HK-2 (cell line): ENCODE data around the gene GNB1L.

Source experiments
- DNase-seq: peaks from one replicate; pipeline ENCODE4 v3.0.0-alpha.2; 2018; ENCODE audit not compliant: unreplicated experiment

GNB1L gene

DNA sequence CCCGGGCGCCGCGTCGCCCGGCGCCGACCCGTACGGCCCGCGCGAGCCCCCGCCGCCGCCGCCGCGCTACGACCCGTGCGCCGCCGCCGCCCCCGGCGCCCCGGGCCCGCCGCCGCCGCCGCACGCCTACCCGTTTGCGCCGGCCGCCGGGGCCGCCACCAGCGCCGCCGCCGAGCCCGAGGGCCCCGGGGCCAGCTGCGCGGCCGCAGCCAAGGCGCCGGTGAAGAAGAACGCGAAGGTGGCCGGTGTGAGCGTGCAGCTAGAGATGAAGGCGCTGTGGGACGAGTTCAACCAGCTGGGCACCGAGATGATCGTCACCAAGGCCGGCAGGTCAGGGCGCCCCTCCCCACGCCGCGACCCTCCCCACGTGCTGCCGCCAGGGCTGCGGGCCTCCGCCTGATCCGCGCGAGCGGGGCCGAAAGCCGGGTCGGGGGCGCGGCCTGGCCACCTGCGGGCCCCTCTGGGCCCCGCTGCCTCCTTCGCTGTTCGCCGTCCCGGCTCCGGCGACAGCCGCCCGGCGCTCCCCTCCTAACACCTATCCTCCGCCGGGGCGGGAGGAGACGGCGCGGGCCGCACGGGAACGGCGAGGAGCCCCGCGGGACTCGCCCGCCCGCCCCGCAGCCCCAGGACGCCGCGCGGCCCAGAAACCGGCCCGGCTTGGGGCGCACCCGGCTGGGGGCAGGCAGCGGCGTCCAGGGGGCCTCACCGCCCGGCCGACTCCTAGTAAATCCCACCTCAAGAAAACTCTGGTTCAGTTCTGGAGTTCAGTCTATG, 93.5 kb downstream of the GNB1L start:
- no peak for DNase-seq

DNA sequence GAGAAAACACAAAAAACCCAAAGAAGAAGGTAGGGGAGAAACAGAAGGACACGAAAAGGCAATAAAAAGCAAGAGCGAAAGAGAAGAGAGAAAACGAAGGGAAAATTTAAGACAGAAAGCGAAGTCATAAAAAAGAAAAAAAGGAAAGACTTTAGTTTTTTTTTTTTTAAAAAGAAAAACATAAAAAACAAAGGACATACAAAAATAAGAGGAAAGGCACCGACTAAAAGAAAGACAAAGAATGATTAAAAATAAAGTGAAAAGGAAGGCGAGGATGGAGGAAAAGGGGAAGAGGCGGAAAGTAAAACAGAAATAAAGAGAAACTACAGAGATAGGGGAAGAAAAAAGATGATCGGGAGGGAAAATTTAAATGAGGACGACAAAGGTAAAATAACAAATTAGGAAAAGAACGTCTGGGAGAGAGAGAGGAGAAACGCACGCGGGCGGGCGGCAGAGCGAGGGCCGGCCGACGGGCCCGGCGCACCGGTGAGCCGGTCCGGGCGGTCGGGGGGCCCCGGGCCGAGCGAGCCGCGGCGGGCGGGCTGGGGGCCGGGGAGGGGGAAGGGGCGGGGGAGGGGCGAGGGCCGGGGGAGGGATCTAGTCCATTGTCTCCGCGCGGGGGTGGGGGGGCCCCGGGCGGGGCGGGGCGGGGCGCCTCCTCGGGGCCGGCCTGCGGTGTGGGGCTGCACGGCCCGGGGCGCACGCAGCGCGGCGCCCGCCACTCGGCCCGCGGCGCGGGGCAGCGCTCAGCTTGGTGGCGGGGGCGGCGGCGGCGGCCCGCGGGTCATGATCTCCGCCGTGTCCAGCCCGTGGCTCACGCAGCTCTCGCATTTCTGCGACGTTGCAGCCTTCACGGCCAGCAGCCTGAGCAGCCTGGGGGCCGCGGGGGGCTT, 94.4 kb downstream of the GNB1L start, which contains the start of gene TBX1:
Gene TBX1 (plus strand): TSS at position 721 of the 893 bp plus-strand sequence. CDS start 66 bp downstream, at position 787.
- DNase-seq = no peak

DNA sequence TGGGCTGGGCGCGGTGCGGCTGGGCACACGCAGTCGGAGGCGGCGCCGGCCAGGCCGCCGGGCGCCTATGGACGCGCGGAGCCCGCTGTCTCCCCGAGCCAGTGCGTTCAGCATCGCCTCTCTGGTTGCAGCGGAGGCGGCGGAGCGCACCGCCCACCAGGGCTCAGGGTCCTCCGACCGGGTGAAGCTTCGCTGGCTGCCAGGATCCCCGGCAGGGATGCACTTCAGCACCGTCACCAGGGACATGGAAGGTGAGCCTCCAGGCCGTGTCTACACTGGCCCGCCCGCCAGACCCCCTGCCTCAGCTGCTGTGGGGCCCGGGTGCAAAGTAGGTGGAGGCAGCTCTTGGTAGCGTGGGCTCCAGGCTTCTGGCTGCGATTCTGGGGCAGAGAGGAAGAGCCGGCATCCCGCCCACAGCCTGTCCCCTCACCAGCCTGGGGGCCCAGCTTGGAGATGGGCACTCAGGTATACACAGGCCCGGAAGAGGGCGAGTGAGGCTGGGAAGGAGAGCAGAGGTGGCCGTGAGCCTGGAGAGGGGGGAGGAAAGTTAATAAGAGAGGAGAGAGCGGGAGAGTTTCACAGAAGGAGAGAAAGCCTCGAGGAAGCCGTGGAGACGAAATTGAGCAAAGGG, 95.1 kb downstream of the GNB1L start:
- no peak for DNase-seq

DNA sequence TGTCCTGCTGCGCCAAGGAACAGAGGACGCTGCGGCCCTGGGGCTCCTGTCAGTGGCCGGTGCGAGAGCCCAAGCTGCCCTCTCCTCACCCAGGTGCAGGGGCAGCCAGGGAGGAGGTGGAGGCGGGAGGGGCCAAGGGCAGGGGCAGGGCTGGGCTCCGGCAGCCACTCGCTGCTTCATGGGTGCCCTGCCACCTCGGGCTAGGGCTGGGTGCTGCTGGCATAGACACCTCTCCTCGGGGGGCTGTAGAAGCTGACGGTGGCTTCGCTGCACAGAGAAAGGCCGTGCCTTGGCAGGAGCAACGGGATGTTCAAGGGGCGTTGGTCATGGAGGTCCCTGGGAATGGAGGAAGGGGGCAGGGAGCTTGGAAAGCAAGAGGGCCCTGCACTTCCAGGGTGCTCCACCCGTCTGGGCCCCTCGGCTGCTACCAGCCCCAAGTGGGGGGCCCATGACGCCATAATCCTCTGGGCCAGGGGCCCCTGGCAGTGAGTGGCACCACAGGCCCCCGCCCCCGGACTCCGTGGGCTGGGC, 95.7 kb downstream of the GNB1L start:
- no peak for DNase-seq

DNA sequence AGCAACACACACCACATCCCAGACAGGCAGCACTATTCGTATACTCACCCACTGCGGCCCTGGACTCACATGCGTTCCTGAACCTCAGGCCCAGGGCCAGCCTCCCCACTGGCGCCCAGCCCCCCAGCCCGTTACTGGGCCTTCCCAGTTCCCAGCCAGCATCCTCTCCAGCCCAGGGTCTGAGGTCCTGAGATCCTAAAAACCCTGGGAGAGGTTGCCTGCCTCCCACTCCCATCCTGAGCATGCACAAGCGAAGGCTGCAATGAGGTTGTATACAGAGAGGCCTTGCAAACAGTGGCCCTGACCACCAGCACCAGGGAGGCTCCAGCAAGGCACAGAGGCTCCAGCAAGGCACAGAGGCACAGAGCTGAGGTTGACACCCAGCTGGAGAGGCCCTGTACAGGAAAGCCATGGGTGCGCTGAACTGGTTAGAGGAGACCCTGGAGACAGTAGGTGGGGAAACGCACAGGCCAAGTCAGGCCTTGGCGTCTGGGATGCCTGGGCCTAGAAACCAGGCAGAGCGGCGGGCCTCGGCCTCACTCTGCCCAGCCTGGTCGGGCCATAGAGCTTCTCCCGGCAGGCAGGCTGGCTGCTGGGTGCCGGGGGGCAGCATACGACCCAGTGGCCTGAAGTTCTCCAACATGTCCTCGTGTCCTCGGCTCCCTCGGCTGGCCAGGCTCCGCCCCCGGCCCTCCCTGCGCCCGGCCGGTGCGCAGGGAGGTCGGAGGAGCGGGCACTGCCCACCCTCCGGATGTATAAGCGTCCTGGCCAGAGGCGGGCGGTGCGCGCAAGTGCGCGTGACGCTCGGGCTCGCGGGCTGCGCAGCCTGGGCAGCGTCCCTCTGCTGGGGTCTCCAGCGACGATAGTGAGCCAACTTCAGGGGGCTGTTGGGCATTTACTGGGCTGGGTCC, 96.4 kb downstream of the GNB1L start:
- DNase-seq = no peak

DNA sequence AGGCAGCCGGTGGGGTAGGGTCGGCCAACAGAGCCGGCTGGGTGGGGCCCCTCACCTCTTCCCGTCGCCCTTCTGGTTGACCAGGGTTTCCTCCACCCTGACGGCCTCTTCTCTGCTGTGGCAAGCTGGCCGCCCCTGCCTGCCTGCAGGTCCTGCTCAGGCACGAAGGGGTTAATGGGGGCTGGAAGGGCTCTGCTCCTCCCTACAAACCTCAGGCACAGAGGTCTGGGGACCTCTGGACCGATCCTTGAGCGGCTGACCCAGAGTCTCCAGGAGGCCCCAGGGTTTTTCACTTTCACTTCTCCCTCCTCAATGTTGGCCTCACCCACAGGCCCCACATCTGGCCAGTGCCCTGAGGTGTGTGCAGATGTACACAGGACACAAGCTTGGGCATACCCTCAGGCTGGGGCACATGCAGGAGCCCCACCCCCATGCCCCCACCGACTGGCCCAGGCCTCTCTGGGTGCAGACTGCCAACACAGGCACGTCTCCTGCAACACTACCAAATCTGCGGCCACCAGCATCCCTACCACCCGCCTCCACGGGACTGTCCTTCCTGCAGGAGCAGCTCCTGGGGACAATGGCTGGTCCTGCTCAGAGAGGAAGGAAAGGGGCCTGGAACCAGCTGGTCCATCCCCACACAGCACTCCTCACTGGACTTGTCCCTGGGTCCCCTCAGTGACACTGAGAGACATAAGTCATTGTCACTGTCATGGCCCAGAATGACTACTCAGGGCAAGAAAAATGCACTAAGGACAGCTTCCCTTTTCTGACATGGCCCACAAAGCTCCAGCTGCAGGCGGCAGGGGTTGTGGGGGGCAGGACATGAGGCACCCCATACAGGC, 97.3 kb downstream of the GNB1L start:
- no peak for DNase-seq

DNA sequence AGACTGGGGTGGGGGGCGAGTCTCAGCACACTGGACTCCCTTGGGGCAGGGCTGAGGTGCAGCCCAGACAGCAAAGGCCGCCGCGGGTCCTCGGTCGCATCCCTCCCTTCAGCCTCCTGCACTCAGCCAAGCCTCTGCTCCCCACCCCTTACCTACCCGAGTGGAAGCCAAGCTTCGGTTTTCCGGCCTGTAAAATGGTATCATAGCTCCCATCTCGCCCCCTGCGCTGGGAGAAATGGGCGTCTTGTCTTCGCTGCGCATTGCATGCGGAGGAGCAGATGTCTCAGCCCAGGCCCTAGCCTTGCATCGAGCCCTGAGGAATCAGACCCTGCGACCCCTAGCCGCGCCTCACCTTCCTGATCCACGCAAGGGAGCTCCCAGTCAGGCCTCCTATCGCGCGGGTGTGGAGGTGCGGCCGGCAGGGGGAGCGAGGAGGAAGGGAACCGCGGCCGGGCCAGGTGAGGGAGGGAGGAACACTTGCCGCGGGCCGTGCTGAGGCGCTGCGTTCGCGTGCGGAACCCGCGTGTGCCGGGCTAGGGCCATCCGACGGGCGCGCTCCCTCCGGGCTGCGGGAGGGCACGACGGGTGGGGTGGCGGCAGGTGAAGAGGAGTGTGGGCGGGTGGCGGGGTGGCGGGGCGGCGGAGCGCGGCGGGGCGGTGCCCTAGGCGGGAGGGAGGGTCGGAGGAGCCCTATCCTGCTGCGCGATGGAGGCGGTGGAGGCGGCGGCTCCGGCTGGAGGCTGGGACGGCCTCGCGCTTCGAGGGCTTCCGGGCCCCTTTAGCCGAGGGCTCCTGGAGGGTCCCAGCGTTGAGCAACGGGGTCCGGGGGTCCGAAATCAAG, 98.2 kb downstream of the GNB1L start:
- peak; percentile 23 for DNase-seq

DNA sequence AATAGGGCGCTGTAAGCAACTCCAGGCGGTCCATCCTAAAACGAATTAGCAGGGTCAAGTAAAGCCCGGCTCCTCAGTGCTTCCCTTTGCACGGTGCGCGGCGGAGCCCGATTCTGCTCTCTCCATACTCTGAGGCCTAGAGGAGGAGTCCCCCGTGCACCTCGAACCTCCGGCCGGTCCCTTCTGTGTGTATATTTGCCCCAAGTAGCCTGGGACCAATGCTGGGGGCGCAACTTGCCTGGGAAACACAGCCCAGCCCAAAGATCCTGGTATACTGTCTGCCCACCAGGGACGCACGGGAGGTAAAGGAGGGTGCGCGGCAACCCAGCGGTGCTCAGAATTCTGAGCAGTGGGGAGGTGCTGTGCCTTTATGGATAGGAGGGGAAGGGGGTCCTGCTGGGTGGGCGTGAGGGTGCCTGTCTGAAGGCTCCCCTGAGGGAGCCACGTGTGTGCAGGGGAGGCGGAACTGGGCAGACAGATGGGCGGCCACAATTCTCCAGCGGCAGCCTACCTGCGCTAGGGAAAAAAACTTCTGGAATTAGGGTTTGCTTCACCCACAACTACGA, 98.9 kb downstream of the GNB1L start:
- DNase-seq = no peak

DNA sequence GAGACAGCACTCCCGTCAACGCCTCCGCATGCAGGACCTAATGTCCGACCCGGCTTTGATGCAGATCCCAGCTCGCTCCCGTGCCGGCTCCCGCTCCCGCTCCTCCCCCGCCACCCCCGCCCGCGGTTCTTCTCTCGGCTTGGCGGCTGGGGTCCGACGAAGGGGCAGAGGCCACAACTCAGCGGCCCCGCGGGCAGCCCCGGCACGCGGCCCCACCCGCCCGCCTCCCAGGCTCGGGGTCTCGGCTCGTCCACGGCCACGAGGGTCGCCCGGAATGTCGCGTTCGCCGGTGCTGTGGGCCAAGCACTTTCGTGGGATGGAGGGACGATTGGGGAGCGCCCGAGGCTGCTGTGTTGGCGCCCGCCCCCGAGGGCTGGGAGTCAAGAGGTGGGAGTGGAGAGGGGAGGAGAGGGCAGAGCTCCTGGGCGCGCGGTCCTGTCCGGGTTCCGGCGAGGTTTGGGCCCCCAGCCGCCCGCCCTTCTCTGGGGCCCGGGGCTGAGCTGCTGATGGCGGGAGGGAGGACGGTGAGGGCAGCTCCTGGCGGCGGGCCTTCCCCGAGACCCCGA, 99.4 kb downstream of the GNB1L start:
- no peak for DNase-seq

DNA sequence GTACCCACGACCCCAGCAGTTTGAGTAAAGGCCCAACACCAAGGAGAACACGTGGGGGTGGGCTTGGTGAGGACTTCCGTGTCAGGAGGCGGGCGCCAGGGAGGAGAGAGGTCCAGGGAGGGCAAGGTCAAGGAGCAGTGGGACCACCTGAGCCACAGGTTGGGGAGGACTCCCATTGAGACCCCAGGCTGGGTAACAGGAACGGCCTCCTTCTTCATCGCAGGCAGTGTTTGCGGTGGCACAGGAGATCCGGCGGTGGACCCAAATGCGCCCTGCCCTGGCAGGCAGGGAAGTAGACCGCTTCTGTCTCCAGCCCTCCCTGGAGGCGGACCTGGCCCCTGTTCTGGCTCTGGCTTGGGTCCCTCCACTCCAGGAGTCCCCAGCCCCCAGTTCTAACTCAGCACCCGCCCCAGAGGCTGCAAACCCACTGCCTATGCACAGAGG, 100.0 kb downstream of the GNB1L start:
- DNase-seq = no peak

DNA sequence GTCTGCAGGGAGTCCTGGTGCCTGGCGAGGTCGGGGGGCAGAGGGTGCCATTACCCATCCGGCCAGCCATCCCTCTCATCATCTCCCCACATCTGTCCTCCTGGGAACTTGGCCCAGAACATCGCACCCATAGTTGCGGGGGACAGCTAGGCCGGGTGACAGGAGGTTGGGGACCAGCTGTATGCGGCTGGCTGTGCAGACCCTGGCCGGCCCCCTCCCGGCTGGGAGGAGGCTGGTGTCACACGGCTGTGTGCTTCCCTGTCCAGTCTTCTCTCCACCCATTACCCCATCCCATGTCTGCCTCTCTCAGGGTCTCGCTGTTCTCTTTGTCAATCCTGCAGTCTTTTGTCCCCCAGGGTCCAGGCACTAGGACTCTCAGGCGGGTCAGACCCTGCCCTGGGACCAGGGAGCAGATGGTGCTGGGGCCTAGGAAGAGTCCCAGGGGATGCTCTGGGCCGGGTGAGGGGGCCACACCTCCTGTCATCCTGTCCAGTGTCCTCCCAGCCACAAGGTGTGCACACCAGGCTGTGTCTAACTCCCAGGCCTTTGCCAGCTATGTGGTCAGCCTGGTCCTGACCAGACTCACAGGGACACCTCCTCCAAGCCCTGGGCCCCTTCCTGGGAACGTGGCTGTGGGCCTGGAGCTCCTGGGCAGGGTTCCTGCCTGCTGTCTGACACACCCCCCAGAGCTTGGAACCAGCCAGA, 100.5 kb downstream of the GNB1L start:
- DNase-seq = no peak

DNA sequence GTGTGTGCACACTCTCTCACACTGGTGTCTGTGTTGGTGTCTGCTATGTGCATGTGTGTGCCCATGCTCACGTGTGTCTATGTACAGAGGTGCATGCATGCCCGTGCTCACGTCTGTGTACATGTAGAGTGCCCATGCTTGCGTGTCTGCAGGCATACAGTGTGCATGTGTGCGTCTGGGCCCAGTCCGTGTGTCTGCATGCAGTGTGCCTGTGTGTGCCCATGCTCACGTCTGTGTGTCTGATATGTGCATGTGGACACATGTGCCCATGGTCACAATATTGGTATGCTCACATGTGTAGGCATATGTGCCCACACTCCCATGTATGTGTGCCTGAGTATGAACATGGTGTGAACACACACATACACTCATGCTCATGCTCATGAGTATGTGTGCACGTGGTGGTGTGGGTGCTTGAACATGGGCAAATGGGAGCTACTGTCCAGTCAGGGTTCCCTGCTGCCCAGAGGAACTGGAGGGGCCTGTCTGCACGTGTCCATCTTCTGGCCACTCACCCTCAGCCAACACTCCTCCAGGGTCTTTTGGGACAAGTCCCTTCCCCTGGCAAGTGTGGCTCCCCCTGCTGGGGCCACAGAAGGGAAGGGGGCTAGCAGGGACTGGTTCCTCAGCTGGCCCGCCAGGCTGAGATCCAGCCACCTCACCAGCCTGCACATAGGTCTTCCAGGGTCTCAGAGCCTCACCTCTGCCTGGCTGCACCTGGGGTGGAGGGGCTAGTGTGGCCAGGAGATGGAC, 101.4 kb downstream of the GNB1L start:
- DNase-seq = no peak

DNA sequence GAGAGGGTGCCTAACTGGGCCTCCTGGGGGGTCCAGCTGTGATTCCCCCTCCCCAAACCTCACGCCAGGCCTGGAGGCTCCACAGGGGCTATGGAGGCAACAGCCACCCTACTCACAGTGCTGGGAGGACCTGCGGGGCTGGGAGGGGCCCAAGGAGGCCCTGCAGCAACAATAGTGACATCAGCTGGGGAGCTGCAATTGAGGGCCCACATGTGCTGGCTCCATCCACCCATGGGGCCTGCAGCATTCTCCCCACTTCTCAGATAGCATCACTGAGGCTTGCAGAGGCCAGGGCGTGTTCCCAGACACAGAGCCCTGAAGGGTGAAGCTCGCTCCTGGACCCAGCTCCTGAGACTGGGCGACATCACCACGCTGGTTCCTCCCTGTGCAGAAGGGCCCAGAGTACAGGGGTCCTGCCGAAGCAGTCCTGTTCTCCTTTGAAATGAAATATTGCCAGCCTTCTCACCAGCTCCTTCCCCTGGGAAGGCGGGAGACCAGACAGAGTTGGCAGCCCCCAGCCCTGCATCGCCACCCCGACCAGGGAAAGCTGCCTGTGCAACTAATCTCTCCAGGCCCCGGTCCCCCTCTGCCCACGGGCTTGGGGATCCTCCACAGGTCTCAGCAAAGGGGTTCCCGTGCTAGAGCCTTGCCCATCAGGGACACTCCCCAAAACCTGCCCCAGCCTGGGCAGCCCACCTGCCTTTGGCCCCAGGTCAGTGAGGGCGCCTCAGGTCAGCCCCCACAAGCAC, 103.0 kb downstream of the GNB1L start:
- no peak for DNase-seq

DNA sequence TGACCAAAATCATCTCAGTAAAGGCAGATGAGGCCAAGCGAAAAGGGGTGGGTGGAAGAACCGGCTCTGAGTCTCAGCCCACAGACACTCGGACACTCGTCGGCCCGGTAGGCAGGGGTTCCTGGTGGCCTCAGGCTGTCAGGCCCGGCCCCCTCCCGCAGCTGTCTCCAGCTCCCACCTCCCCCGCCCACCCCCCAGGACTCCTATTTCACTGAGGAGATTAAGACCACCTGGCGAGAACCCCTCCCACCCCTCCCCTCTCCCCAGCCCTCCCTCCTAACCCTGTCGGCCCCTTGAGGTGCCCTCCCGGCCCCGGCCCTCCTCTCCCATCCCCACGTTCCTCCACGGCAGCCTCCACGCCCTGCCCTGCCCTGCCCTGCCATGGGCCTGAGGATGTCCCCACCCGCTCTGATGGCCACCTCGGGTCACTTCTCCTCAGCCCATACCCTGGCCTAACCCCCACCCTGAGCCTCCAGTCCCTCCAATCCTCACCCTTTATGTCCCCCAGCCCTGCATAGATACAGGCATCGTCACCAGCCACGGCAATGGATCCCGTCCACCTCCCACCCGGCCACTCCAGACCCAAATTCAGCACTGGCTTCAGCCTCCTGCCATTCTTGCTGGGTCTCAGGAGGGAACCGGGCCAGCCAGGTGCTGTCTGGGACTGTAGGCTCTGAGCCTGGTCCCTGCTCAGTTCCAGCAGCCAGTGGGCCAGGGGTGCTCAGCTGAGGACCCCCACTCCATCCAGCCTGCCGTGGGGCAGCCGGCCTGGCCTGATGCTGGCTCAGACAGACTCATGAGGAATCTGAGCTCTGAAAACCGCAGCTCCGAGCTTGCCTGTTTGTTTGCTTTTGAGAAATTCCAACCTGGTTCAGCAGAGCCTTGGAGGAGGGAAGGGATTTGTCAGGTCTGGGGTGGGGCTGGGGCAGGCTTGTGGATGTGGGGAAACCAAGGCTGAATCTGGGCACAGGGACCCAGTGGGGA, 103.9 kb downstream of the GNB1L start:
- DNase-seq = no peak

DNA sequence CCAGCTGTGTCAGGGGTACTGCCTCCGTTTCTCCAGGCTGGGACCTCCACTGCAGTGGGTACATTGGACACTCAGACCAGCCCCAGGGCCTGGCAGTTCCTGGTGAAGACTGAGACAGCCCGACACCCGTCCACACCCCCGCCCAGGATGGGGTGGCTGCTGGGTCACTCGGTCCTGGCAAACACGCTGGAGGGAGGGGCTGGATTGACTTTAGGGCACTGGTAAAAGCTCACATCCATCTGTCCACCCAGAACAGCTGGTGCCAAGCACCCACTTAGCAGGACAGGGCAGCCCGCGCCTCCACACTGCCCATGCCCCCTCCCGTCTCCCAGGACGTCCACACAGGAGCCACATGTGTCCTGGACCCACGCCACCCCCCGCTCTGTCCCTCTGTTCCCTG, 104.8 kb downstream of the GNB1L start:
- DNase-seq = no peak
